Suprapubic skin (tissue), 4 donors: ENCODE data around the gene PRELID1. TPM values are rescaled to one million over a fixed set of nuclear protein-coding genes. Genes with fewer than 3 reads are reported as not detected.

ENCODE experiments used
- DNase-seq, 2 donors: peaks; one replicate each; pipeline ENCODE4 v3.0.0-alpha.2; 2019; ENCODE audit warnings: low spot score in 2 of 2
- H3K27ac ChIP-seq: fragments of 200-600 bp; sonication (generic); one replicate; pipeline ENCODE4 v1.5.1; 2019
- H3K27me3 ChIP-seq: fragments of 200-600 bp; sonication (generic); one replicate; pipeline ENCODE4 v1.5.1; 2019
- H3K36me3 ChIP-seq: fragments of 200-600 bp; sonication (generic); one replicate; pipeline ENCODE4 v1.5.1; 2019
- H3K4me1 ChIP-seq: fragments of 200-600 bp; sonication (generic); one replicate; pipeline ENCODE4 v1.5.1; 2019
- H3K4me3 ChIP-seq: fragments of 200-600 bp; sonication (generic); one replicate; pipeline ENCODE4 v1.5.1; 2019; ENCODE audit warnings: mild to moderate bottlenecking
- H3K9me3 ChIP-seq: fragments of 200-600 bp; sonication (generic); one replicate; pipeline ENCODE4 v1.5.1; 2019
- EP300 ChIP-seq: sonication (generic); formaldehyde crosslinking; IDR thresholded peaks from one replicate; pipeline ENCODE4 v1.6.1; 2017; ENCODE audit warnings: antibody characterized with exemption
- POLR2A ChIP-seq, 2 donors: fragments of 450-650 bp; IDR thresholded peaks; one replicate each; pipeline ENCODE4 v1.6.1; 2017; ENCODE audit warnings: antibody characterized with exemption in 2 of 2, mild to moderate bottlenecking in 2 of 2, moderate library complexity in 2 of 2
- POLR2AphosphoS5 ChIP-seq, 3 donors: sonication (generic); formaldehyde crosslinking; IDR thresholded peaks; one replicate each; pipeline ENCODE4 v1.6.1; 2017; ENCODE audit warnings: antibody characterized with exemption in 3 of 3
- whole genome bisulfite sequencing: methylation state at CpG from one replicate; pipeline ENCODE4 v1.1.5; 2018; 5-methylcytosine and 5-hydroxymethylcytosine counted together
- total RNA-seq, 4 donors: library from RNA; depleted of rRNA; stranded (reverse); fragments of >200 nt; gene quantifications; one replicate each; pipeline ENCODE4 v1.1.0, GENCODE V29; 2016
- TF ChIP-seq, protein P1 (sequence below), 2 donors: fragments of 200-600 bp in 1 of 2; fragments of 450-650 bp in 1 of 2; sonication (generic) in 1 of 2; IDR thresholded peaks; one replicate each; pipeline ENCODE4 v1.5.1; 2016 to 2019; ENCODE audit warnings: antibody characterized with exemption in 2 of 2, mild to moderate bottlenecking in 1 of 2, moderate library complexity in 1 of 2

The PRELID1 gene
- total RNA-seq, 4 donors from 2014 or later, result 54.2 to 90.1 (median 62.1) TPM

- TF ChIP-seq EP300 (no peak), POLR2A (IDR thresholded peaks at IDR 0.05) (no peak), POLR2AphosphoS5 (IDR thresholded peaks at IDR 0.05) (no peak)
- TF ChIP-seq, protein P1, sequence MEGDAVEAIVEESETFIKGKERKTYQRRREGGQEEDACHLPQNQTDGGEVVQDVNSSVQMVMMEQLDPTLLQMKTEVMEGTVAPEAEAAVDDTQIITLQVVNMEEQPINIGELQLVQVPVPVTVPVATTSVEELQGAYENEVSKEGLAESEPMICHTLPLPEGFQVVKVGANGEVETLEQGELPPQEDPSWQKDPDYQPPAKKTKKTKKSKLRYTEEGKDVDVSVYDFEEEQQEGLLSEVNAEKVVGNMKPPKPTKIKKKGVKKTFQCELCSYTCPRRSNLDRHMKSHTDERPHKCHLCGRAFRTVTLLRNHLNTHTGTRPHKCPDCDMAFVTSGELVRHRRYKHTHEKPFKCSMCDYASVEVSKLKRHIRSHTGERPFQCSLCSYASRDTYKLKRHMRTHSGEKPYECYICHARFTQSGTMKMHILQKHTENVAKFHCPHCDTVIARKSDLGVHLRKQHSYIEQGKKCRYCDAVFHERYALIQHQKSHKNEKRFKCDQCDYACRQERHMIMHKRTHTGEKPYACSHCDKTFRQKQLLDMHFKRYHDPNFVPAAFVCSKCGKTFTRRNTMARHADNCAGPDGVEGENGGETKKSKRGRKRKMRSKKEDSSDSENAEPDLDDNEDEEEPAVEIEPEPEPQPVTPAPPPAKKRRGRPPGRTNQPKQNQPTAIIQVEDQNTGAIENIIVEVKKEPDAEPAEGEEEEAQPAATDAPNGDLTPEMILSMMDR (IDR thresholded peaks at IDR 0.05), result no peak
- peaks cover 14% of the 10 kb centered on the region for H3K36me3 ChIP-seq
- peak overlapping the region; percentile 69 for H3K4me3 ChIP-seq
- WGBS, result no CpG with 5 or more reads among the region's 23 CpGs
- peaks cover 43% of the 10 kb centered on the region for H3K4me1 ChIP-seq
- H3K27me3 ChIP-seq, result no peaks in the 10 kb centered on the region
- H3K27ac ChIP-seq, result no peak overlapping the region
- no peaks in the 10 kb centered on the region for H3K9me3 ChIP-seq
- DNase-seq, result no peak
These were observed 7.8 kb downstream of the PRELID1 start for GRCh38 chr5:177311392-177311722.

- TF ChIP-seq, protein P1 (IDR thresholded peaks at IDR 0.05), result no peak
- peak in 1 of 3 donors; percentile 24 for TF ChIP-seq POLR2AphosphoS5 (IDR thresholded peaks at IDR 0.05)
- Histone ChIP-seq H3K27me3 (no peaks in the 10 kb centered on the region), H3K4me3 (peak within 1 kb of the TSS; percentile 69), H3K4me1 (peaks cover 39% of the 10 kb centered on the region), H3K27ac (peak within 1 kb of the TSS; percentile 43), H3K9me3 (no peaks in the 10 kb centered on the region), H3K36me3 (peaks cover 8% of the 10 kb centered on the region)
- peak; percentile 97 to 98 for DNase-seq
- 0% methylated on average over 24 of the region's 78 CpGs for WGBS
These were observed 8.4 kb downstream of the PRELID1 start, which contains the start of gene MXD3 for GRCh38 chr5:177311723-177312648. MXD3 (minus strand) TSS chr5:177311898; CDS start chr5:177311830, 68 bp downstream.

GRCh38 chr5:177312649-177313181 lies 9.1 kb downstream of the PRELID1 start:
- TF ChIP-seq POLR2A (IDR thresholded peaks at IDR 0.05) (no peak), POLR2AphosphoS5 (IDR thresholded peaks at IDR 0.05) (no peak), EP300 (no peak)
- TF ChIP-seq, protein P1 (IDR thresholded peaks at IDR 0.05), result no peak
- no peak for DNase-seq
- Histone ChIP-seq H3K9me3 (no peaks in the 10 kb centered on the region), H3K4me3 (peak overlapping the region; percentile 69), H3K27ac (no peak overlapping the region), H3K27me3 (no peaks in the 10 kb centered on the region), H3K36me3 (peaks cover under 1% of the 10 kb centered on the region), H3K4me1 (peaks cover 32% of the 10 kb centered on the region)
- 13% methylated on average over 13 of the region's 19 CpGs for WGBS

DNA sequence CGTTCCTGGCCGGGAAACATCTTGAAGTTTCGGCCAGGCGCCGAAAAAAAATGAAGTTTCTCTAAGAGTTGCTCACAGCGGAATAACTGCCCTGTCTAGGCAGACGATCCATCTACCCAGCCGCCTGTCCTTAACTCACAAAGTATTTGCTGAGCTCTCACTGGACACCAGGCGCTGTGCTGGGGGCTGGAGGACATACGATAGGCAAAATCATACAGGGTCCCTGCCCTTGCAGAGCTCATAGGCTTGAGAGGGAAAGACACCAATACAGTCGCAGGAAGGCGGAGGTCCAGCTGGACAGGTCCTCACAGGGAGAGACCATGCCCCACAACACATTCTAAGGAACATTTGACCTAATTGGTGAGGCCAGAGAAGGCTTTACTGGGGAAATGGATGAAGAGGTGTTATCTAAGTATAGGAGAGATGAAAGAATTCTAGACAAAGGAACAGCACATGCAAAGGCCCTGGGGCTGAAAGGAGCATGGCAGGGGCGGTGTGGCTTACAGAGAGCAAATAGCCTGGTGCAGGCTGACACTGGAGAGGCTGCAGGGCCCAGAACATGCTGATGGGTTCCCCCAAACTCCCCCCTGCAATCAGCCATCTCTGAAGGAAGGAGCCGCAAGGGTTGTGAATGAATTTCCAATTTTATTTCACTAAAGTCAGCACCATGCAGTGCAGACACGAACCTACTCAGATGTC lies 10.1 kb downstream of the PRELID1 start:
- no peak overlapping the region for H3K27ac ChIP-seq
- H3K4me1 ChIP-seq, result peaks cover 34% of the 10 kb centered on the region
- no peaks in the 10 kb centered on the region for H3K27me3 ChIP-seq
- H3K9me3 ChIP-seq, result no peaks in the 10 kb centered on the region
- H3K36me3 ChIP-seq, result no peaks in the 10 kb centered on the region
- DNase-seq, result no peak
- no peak overlapping the region for H3K4me3 ChIP-seq
- TF ChIP-seq, protein P1 (IDR thresholded peaks at IDR 0.05), result no peak
- TF ChIP-seq POLR2AphosphoS5 (IDR thresholded peaks at IDR 0.05) (no peak), EP300 (no peak), POLR2A (IDR thresholded peaks at IDR 0.05) (no peak)
- WGBS, result 93% methylated on average over 15 of the region's 15 CpGs
